Kidney epithelial cell (primary cell): ENCODE results near the gene MCMBP. TPM values are rescaled to one million over a fixed set of nuclear protein-coding genes. Genes with fewer than 3 reads are reported as not detected.
"Not testable (repeated sequence)": the region's sequence is repeated elsewhere in the genome, so short reads cannot be mapped to it uniquely, and the experiment has no call there.

Experiments
- DNase-seq: peaks from one replicate; pipeline ENCODE4 v3.0.0-alpha.2; 2010; ENCODE audit warnings: low read depth
- H3K27me3 ChIP-seq: 2 replicates; pipeline ENCODE4 v1.6.0; 2011; ENCODE audit warnings: low read length; ENCODE audit not compliant: control insufficient read depth, insufficient read depth
- H3K36me3 ChIP-seq: 2 replicates; pipeline ENCODE4 v1.5.1; 2011; ENCODE audit warnings: low read length; ENCODE audit not compliant: control insufficient read depth, insufficient read depth
- H3K4me3 ChIP-seq: 2 replicates; pipeline ENCODE4 v1.5.1; 2011; ENCODE audit warnings: low read depth, mild to moderate bottlenecking, control low read depth, low read length
- CTCF ChIP-seq: IDR thresholded peaks from 2 replicates; pipeline ENCODE4 v1.5.1; 2011; ENCODE audit warnings: mild to moderate bottlenecking, moderate library complexity, low read length, control low read depth, inconsistent platforms; ENCODE audit not compliant: insufficient read depth, poor library complexity, severe bottlenecking
- total RNA-seq: library from RNA; depleted of rRNA; stranded (reverse); fragments of >200 nt; gene quantifications from 2 replicates; pipeline ENCODE4 v1.2.3, GENCODE V29; 2015

Gene MCMBP
- total RNA-seq, 1 donor from 2014 or later: 45.2 TPM

- H3K27me3 ChIP-seq: no peaks in the 10 kb centered on the region
- no peak for TF ChIP-seq CTCF
- H3K4me3 ChIP-seq: no peak overlapping the region
- peaks cover 2% of the 10 kb centered on the region for H3K36me3 ChIP-seq
- no peak for DNase-seq
Measured at GRCh38 chr10:119908166-119908565, 35.5 kb upstream of the MCMBP start.

GRCh38 chr10:119907695-119908094 is 35.1 kb upstream of the MCMBP start:
- H3K36me3 ChIP-seq, H3K27me3 ChIP-seq, H3K4me3 ChIP-seq, DNase-seq: not testable (repeated sequence)

GRCh38 chr10:119903946-119904666 is 31.5 kb upstream of the MCMBP start:
- Histone ChIP-seq H3K27me3 (no peaks in the 10 kb centered on the region), H3K4me3 (no peak overlapping the region), H3K36me3 (no peaks in the 10 kb centered on the region)
- no peak for TF ChIP-seq CTCF
- DNase-seq: no peak

GRCh38 chr10:119898577-119898976 is 25.9 kb upstream of the MCMBP start:
- no peak for DNase-seq

GRCh38 chr10:119896937-119897770 is 24.5 kb upstream of the MCMBP start:
- no peaks in the 10 kb centered on the region for H3K27me3 ChIP-seq
- TF ChIP-seq CTCF: no peak
- no peak for DNase-seq
- no peaks in the 10 kb centered on the region for H3K36me3 ChIP-seq
- no peak overlapping the region for H3K4me3 ChIP-seq

More at GRCh38 chr10:119898577-119898976, 25.9 kb upstream of the MCMBP start:
- H3K4me3 ChIP-seq: no peak overlapping the region
- H3K36me3 ChIP-seq: no peaks in the 10 kb centered on the region
- no peaks in the 10 kb centered on the region for H3K27me3 ChIP-seq
- TF ChIP-seq CTCF: no peak

GRCh38 chr10:119896061-119896655 is 23.5 kb upstream of the MCMBP start:
- DNase-seq: no peak
- Histone ChIP-seq H3K4me3 (no peak overlapping the region), H3K36me3 (no peaks in the 10 kb centered on the region), H3K27me3 (no peaks in the 10 kb centered on the region)
- TF ChIP-seq CTCF: no peak
